Measurements from ENCODE around the gene EN2. TPM values are rescaled to one million over a fixed set of nuclear protein-coding genes. Genes with fewer than 3 reads are reported as not detected.

EN2 gene
- total and polyA plus RNA-seq, 4 donors: 0.02 to 0.06 (median 0.04) TPM; not detected in 1

DNA sequence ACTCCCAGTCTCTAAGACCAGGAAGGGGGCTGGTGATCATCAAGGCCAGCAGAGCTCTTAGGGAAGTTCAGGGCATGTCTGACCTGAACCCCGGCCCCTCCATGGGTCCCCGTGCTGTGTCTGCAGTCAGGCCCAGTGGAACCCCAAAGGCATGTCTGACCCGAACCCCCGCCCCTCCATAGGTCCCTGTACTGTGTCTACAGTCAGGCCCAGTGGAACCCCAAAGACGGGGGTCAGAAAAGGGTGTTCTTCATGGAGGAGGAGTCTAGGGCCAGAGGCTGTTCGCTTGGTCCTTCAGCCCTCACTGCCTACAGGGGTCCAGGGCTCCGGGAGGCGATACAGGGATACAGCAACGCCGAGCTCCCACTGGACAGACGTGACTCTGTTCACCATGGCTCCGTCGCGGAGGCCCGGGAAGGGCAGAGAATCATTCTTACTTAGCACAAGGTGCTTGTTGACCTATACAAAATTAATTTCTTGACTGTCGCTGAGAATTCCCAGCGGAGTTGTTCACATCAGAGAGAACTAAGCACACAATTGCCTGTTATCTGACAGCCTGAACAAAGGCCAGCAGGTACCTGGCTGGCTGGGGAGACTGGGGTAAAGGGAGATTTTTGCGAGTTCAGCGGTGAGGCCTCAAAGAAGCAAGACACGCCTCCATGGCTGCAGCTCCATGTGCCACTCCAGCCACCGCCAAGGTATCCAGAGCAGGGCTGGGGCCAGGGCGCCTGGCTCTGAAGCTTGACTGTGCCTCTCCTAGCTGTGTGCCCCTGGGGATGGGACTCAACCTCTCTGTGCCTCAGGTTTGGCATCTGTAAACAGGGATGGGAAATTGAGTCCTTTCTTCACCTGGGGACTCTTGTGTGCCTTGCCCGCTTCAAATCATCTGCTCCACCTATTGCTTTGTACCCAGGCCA, 26.8 kb downstream of the EN2 start:
- Histone ChIP-seq H3K36me3 (ENCODE audit: control insufficient read depth in 4 of 4, insufficient read depth in 4 of 4, low read length in 4 of 4) (no peaks in the 10 kb centered on the region), H3K9ac (ENCODE audit: insufficient read depth in 1 of 2, low read length in 2 of 2) (no peak overlapping the region), H3K9me3 (ENCODE audit: control insufficient read depth in 4 of 4, insufficient read depth in 3 of 4, low read length in 3 of 4) (peaks cover 0 to 2% (median 0%) of the 10 kb centered on the region in 4 donors), H3K4me1 (ENCODE audit: control insufficient read depth in 5 of 5, insufficient read depth in 5 of 5, low read length in 5 of 5) (peaks cover 0 to 13% (median 0%) of the 10 kb centered on the region in 5 donors), H3K4me3 (no peak overlapping the region), H3K27ac (ENCODE audit: low read depth in 1 of 2, low read length in 1 of 2) (no peak overlapping the region), H3K27me3 (ENCODE audit: control insufficient read depth in 3 of 3, insufficient read depth in 3 of 3, low read length in 2 of 3) (peaks cover 0 to 28% (median 25%) of the 10 kb centered on the region in 3 donors)
- 84 to 92% methylated on average over 23 of the region's 23 CpGs for WGBS, 2 donors
- DNase-seq: no peak
- no peak for ATAC-seq (ENCODE audit: insufficient read depth, low FRiP score)
- no peak for TF ChIP-seq CTCF (IDR thresholded peaks at IDR 0.05; ENCODE audit: control extremely low read depth, extremely low read depth)

- ATAC-seq (ENCODE audit: insufficient read depth, low FRiP score): no peak
- no peak for DNase-seq
- H3K9ac ChIP-seq (ENCODE audit: insufficient read depth in 1 of 2, low read length in 2 of 2): no peak overlapping the region
Observed at GRCh38 chr7:155486783-155487508, 29.0 kb downstream of the EN2 start.

More at GRCh38 chr7:155486783-155487508, 29.0 kb downstream of the EN2 start:
- 81 to 90% methylated on average over 18 of the region's 18 CpGs for WGBS, 2 donors
- Histone ChIP-seq H3K36me3 (ENCODE audit: control insufficient read depth in 4 of 4, insufficient read depth in 4 of 4, low read length in 4 of 4) (no peaks in the 10 kb centered on the region), H3K4me1 (ENCODE audit: control insufficient read depth in 5 of 5, insufficient read depth in 5 of 5, low read length in 5 of 5) (peaks cover 0 to 25% (median 3%) of the 10 kb centered on the region in 5 donors), H3K27me3 (ENCODE audit: control insufficient read depth in 3 of 3, insufficient read depth in 3 of 3, low read length in 2 of 3) (peaks cover 0 to 26% (median 19%) of the 10 kb centered on the region in 3 donors), H3K27ac (ENCODE audit: low read depth in 1 of 2, low read length in 1 of 2) (no peak overlapping the region), H3K4me3 (no peak overlapping the region), H3K9me3 (ENCODE audit: control insufficient read depth in 4 of 4, insufficient read depth in 3 of 4, low read length in 3 of 4) (no peaks in the 10 kb centered on the region)
- no peak for TF ChIP-seq CTCF (IDR thresholded peaks at IDR 0.05; ENCODE audit: control extremely low read depth, extremely low read depth)
